ENCODE results near the gene ATG4B. TPM values are rescaled to one million over a fixed set of nuclear protein-coding genes. Genes with fewer than 3 reads are reported as not detected.

ATG4B gene
- total and polyA plus RNA-seq, 2 donors (not counting 3 experiments of a cell fraction or from before 2014, with no cell fraction given): 83.6 to 113 TPM

DNA sequence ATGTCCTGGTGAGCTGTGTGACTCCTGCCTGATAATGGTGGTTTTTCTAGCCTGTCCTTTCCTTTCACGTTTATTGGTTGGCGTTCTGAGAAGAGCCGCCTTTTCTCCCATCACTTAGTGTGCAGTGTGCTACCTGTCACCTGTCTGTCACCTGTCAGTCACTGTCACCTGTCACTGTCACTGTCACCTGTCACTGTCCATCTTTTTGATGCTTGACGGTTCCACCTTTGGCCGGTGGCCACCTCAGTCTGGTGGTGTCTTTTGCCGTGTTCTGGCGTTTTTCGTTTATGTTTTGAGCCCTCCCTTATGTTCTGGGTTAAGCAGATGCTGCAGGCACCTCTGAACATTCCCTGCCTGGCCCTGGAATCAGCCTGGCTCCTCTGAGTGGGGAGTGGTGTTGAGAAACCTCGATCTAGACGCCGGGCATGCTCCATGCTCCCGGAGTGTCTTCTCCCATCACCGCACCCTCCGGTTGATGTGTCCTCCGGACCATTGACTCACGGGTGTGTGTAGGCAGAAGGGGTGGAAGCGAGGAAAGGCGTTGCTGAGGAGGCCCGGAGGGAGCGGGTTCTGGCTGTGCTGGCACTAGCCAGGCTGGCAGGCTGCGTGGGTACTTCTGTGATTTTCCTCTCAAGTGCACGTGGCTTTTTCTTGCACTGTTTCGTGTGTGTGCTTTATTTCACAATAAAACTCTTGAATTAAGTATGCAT is 28.4 kb downstream of the ATG4B start:
- Histone ChIP-seq H2AFZ (ENCODE audit: low read depth, low read length) (no peak overlapping the region), H3K9me1 (replicated peaks; ENCODE audit: control insufficient read depth, extremely low read depth, insufficient read depth, low read length) (no peaks in the 10 kb centered on the region), H3K27me3 (ENCODE audit: control insufficient read depth in 2 of 2, insufficient read depth in 2 of 2, low read length in 2 of 2) (no peaks in the 10 kb centered on the region), H3K4me2 (ENCODE audit: insufficient read depth, low read length) (peak overlapping the region; percentile 18), H3K4me1 (ENCODE audit: control insufficient read depth, extremely low read depth, insufficient read depth, low read length) (peaks cover 20% of the 10 kb centered on the region), H3K9ac (replicated peaks; ENCODE audit: extremely low read depth, insufficient read depth, low read length) (peak overlapping the region; percentile 16), H3K36me3 (ENCODE audit: control insufficient read depth in 2 of 2, extremely low read depth in 1 of 2, insufficient read depth in 2 of 2, low read length in 2 of 2) (peaks cover 0 to 21% of the 10 kb centered on the region in 2 experiments), H3K79me2 (ENCODE audit: control insufficient read depth, insufficient read depth, low read length) (no peaks in the 10 kb centered on the region), H3K4me3 (replicated peaks in 1 of 3; ENCODE audit: insufficient read depth in 1 of 3, low read depth in 1 of 3, low read length in 3 of 3) (no peak overlapping the region), H3K9me3 (replicated peaks; ENCODE audit: control insufficient read depth, insufficient read depth, low read length) (no peaks in the 10 kb centered on the region), H3K27ac (ENCODE audit: insufficient read depth, low read depth, low read length) (peak overlapping the region; percentile 21), H4K20me1 (replicated peaks; ENCODE audit: control insufficient read depth, extremely low read depth, insufficient read depth, low read length) (no peaks in the 10 kb centered on the region)
- no peak for DNase-seq (ENCODE audit: low read depth, low spot score)
- CTCF ChIA-PET: interaction anchor here (1.3 to 2.7 kb wide), 4 partner anchors 15 to 213 kb away, joined by 3 to 8 read pairs (median 6); partner anchors contain the start of genes DTYMK and ING5
- FAIRE-seq: no peak
- no TSS peak for BruUV-seq (replicated peaks)
- intact Hi-C loops (cut with micrococcal nuclease) (loop anchor here (1.0 kb wide), 3 partner anchors 20 to 215 kb away; partner anchors contain the start of genes D2HGDH and DTYMK), dilution Hi-C loops (cut with MboI; ENCODE audit: extremely low pct_ligation_motif_present, low sequenced_read_pairs) (no loop called here)
- TF ChIP-seq POLR2A (IDR thresholded peaks at IDR 0.05; ENCODE audit: low read depth, low read length) (no peak), MYC (IDR thresholded peaks at IDR 0.05; ENCODE audit: low read depth, low read length) (no peak), EZH2 (IDR thresholded peaks at IDR 0.05; ENCODE audit: borderline replicate concordance, low read depth, low read length, severe bottlenecking) (no peak), POLR2AphosphoS5 (IDR thresholded peaks at IDR 0.05; ENCODE audit: insufficient read depth, low read depth, low read length) (no peak), GATA2 (IDR thresholded peaks at IDR 0.05; ENCODE audit: insufficient read depth, insufficient read length, low read depth, low read length) (no peak), FOS (IDR thresholded peaks at IDR 0.05; ENCODE audit: borderline replicate concordance, insufficient read depth, low read length) (no peak), JUN (IDR thresholded peaks at IDR 0.05; ENCODE audit: borderline replicate concordance, insufficient read depth, insufficient read length, low read depth) (no peak)
- TF ChIP-seq, protein P1, sequence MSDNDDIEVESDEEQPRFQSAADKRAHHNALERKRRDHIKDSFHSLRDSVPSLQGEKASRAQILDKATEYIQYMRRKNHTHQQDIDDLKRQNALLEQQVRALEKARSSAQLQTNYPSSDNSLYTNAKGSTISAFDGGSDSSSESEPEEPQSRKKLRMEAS (IDR thresholded peaks at IDR 0.05; ENCODE audit: insufficient read depth, insufficient read length): no peak
- TF ChIP-seq, protein P2, sequence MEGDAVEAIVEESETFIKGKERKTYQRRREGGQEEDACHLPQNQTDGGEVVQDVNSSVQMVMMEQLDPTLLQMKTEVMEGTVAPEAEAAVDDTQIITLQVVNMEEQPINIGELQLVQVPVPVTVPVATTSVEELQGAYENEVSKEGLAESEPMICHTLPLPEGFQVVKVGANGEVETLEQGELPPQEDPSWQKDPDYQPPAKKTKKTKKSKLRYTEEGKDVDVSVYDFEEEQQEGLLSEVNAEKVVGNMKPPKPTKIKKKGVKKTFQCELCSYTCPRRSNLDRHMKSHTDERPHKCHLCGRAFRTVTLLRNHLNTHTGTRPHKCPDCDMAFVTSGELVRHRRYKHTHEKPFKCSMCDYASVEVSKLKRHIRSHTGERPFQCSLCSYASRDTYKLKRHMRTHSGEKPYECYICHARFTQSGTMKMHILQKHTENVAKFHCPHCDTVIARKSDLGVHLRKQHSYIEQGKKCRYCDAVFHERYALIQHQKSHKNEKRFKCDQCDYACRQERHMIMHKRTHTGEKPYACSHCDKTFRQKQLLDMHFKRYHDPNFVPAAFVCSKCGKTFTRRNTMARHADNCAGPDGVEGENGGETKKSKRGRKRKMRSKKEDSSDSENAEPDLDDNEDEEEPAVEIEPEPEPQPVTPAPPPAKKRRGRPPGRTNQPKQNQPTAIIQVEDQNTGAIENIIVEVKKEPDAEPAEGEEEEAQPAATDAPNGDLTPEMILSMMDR (IDR thresholded peaks at IDR 0.05; ENCODE audit: extremely low read depth in 1 of 2, insufficient read depth in 1 of 2, low read depth in 1 of 2, low read length in 2 of 2): no peak
- POLR2A ChIA-PET: no interaction called here
